SU-DHL-6 (cell line): ENCODE data around the gene MYO18A.

Experiments
- H2AFZ ChIP-seq: fragments of 200-600 bp; sonication (generic); 2 replicates; pipeline ENCODE4 v1.6.1; 2014; ENCODE audit warnings: low read depth, mild to moderate bottlenecking, moderate library complexity, mixed read lengths, antibody characterized with exemption, low read length; ENCODE audit not compliant: severe bottlenecking
- H3F3A ChIP-seq: fragments of 200-600 bp; shearing (Covaris generic); 2 replicates; pipeline ENCODE4 v1.6.0; 2016; ENCODE audit warnings: antibody characterized with exemption, mild to moderate bottlenecking; ENCODE audit not compliant: insufficient read depth
- H3K27ac ChIP-seq: fragments of 200-600 bp; sonication (generic); 2 replicates; pipeline ENCODE4 v1.5.1; 2016; ENCODE audit warnings: low read depth, mild to moderate bottlenecking, low read length, moderate library complexity, mixed read lengths
- H3K27me3 ChIP-seq: fragments of 200-600 bp; sonication (generic), shearing (Covaris generic); 2 replicates; pipeline ENCODE4 v1.6.0; 2014; ENCODE audit warnings: mild to moderate bottlenecking, low read length
- H3K36me3 ChIP-seq: fragments of 200-600 bp; sonication (generic); 2 replicates; pipeline ENCODE4 v1.6.1; 2014; ENCODE audit warnings: mild to moderate bottlenecking, low read length, mixed read lengths
- H3K4me2 ChIP-seq: fragments of 300-600, 200-600 bp; shearing (Covaris generic), sonication (generic); 2 replicates; pipeline ENCODE4 v1.6.0; 2014; ENCODE audit warnings: low read length, low read depth, mild to moderate bottlenecking; ENCODE audit not compliant: poor library complexity, severe bottlenecking
- H3K4me3 ChIP-seq: fragments of 200-600 bp; sonication (generic); 2 replicates; pipeline ENCODE4 v1.5.1; 2014; ENCODE audit warnings: antibody characterized with exemption, low read length, mild to moderate bottlenecking, mixed read lengths; ENCODE audit not compliant: insufficient read depth, poor library complexity, severe bottlenecking
- H3K79me2 ChIP-seq: fragments of 200-600 bp; sonication (generic); 2 replicates; pipeline ENCODE4 v1.6.1; 2014; ENCODE audit warnings: mild to moderate bottlenecking, low read length, moderate library complexity; ENCODE audit not compliant: insufficient read depth
- H3K9ac ChIP-seq: fragments of 200-600 bp; sonication (generic); 2 replicates; pipeline ENCODE4 v1.7.0; 2014; ENCODE audit warnings: mild to moderate bottlenecking, low read length
- H3K9me2 ChIP-seq: fragments of 200-600 bp; sonication (generic); replicated peaks from 2 replicates; pipeline ENCODE4 v1.6.1; 2014; ENCODE audit warnings: low read length; ENCODE audit not compliant: insufficient read depth
- H3K9me3 ChIP-seq: fragments of 200-600 bp; sonication (generic); 2 replicates; pipeline ENCODE4 v1.6.1; 2014; ENCODE audit warnings: low read length, mixed read lengths; ENCODE audit not compliant: insufficient read depth
- H4K20me1 ChIP-seq: fragments of 200-600 bp; sonication (generic); 2 replicates; pipeline ENCODE4 v1.6.1; 2014; ENCODE audit warnings: low read depth, mild to moderate bottlenecking, antibody characterized with exemption, low read length, moderate library complexity, mixed read lengths
- EZH2phosphoT487 ChIP-seq: fragments of 200-600 bp; sonication (generic), shearing (Covaris generic); conservative IDR thresholded peaks from 2 replicates; pipeline ENCODE4 v1.6.1; 2018; ENCODE audit warnings: mild to moderate bottlenecking, antibody characterized with exemption, low read length, moderate library complexity, mixed read lengths
- TF ChIP-seq, protein P1 (sequence below): fragments of 200-600 bp; sonication (generic); IDR thresholded peaks from one replicate; pipeline ENCODE4 v1.5.1; 2017; ENCODE audit warnings: antibody characterized with exemption, mild to moderate bottlenecking, low read length, moderate library complexity; ENCODE audit not compliant: insufficient read depth, poor library complexity, severe bottlenecking

MYO18A gene

DNA sequence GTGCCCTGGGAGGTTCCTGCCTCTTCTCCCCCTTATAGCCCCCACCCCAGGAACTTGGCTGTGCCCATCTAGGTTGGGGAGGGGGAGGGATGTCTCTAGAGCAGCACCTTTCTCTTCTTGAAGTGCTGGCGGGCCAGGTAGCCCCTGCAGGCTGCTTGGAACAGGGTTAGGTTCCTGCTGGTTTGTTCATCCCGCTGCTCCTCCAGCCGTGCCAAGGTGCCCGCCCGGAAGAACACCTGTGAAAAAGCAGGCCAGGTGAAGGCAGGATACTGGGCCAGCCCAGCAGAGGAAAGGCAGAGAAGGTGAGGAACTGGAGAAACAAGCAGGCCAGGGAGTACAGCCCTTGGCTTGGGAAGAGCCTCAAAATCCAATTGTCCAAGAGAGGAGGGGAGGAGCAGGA lies 80.7 kb downstream of the MYO18A start:
- Histone ChIP-seq H3K4me2 (no peak overlapping the region), H3K27me3 (no peaks in the 10 kb centered on the region), H3K4me3 (no peak overlapping the region), H3F3A (no peaks in the 10 kb centered on the region), H3K9me3 (no peaks in the 10 kb centered on the region), H2AFZ (no peak overlapping the region), H4K20me1 (no peaks in the 10 kb centered on the region), H3K27ac (no peak overlapping the region), H3K9ac (no peak overlapping the region), H3K36me3 (no peaks in the 10 kb centered on the region), H3K79me2 (no peaks in the 10 kb centered on the region), H3K9me2 (no peaks in the 10 kb centered on the region)
- TF ChIP-seq, protein P1, sequence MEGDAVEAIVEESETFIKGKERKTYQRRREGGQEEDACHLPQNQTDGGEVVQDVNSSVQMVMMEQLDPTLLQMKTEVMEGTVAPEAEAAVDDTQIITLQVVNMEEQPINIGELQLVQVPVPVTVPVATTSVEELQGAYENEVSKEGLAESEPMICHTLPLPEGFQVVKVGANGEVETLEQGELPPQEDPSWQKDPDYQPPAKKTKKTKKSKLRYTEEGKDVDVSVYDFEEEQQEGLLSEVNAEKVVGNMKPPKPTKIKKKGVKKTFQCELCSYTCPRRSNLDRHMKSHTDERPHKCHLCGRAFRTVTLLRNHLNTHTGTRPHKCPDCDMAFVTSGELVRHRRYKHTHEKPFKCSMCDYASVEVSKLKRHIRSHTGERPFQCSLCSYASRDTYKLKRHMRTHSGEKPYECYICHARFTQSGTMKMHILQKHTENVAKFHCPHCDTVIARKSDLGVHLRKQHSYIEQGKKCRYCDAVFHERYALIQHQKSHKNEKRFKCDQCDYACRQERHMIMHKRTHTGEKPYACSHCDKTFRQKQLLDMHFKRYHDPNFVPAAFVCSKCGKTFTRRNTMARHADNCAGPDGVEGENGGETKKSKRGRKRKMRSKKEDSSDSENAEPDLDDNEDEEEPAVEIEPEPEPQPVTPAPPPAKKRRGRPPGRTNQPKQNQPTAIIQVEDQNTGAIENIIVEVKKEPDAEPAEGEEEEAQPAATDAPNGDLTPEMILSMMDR, result no peak
- no peak for TF ChIP-seq EZH2phosphoT487

GRCh38 chr17:29096094-29096493 lies 84.1 kb downstream of the MYO18A start:
- no peak overlapping the region for H3K27ac ChIP-seq
- no peaks in the 10 kb centered on the region for H4K20me1 ChIP-seq
- no peak overlapping the region for H3K4me2 ChIP-seq
- no peaks in the 10 kb centered on the region for H3K9me2 ChIP-seq
- no peak overlapping the region for H2AFZ ChIP-seq
- no peak overlapping the region for H3K4me3 ChIP-seq
- no peaks in the 10 kb centered on the region for H3K79me2 ChIP-seq
- H3K9ac ChIP-seq, result no peak overlapping the region
- no peak for TF ChIP-seq EZH2phosphoT487
- no peaks in the 10 kb centered on the region for H3K36me3 ChIP-seq
- H3K27me3 ChIP-seq, result no peaks in the 10 kb centered on the region
- H3K9me3 ChIP-seq, result no peaks in the 10 kb centered on the region
- no peaks in the 10 kb centered on the region for H3F3A ChIP-seq

DNA sequence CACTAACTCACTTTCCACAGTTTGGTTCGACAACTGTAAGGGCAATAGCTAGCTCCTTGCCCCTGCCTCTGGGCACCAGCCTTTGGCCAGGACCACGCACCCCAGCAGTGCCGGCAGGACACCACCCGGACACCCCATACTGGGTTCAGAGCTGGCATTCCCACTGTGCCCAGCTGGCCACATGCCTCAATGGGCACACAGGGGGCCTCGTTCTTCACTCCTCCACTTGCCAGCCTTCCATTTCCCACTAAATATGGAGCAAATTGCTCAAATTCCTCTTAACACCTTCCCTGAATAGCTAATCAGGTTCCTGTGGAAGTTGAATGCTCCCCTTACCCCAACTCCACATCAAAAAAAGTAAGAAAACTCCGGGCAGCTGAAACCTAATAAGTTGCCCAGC lies 84.8 kb downstream of the MYO18A start:
- Histone ChIP-seq H3K9ac (no peak overlapping the region), H3K36me3 (no peaks in the 10 kb centered on the region), H3K4me2 (no peak overlapping the region), H3K27me3 (no peaks in the 10 kb centered on the region), H3K4me3 (no peak overlapping the region), H3K27ac (no peak overlapping the region), H3F3A (no peaks in the 10 kb centered on the region), H3K79me2 (no peaks in the 10 kb centered on the region), H4K20me1 (no peaks in the 10 kb centered on the region), H3K9me2 (no peaks in the 10 kb centered on the region), H2AFZ (no peak overlapping the region), H3K9me3 (no peaks in the 10 kb centered on the region)
- TF ChIP-seq, protein P1, result no peak
- TF ChIP-seq EZH2phosphoT487, result no peak

DNA sequence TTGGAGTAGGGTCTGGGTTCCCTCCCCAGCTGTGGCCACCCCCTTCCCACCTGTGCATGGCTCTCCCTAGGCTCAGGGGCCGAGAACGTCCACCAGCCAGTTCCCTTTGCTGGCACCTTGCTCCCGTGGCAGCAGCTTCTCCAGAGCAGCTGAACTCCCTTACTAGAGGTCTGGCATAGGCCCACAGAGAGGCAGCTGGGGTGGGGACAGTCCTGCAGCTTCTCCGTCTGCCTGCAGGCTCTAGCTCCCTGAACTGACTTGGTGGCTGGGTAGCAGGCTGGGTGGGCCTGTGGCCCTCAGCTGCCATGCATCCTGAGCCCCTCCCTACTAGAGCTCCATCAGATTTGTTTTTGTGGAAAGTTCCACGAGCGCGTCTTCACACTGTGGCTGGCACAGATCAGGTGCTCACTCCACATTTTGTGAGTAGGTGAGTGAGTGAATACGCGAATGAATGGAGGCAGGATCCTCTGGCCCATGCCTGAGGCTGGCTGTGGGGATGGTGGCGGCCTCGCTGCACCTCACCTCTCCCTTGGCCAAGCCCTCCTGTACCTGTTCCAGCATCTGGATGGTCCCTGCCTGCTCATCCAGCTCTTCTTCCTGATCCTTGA lies 86.0 kb downstream of the MYO18A start:
- no peak overlapping the region for H2AFZ ChIP-seq
- TF ChIP-seq, protein P1, result no peak
- no peak for TF ChIP-seq EZH2phosphoT487
- H3F3A ChIP-seq, result no peaks in the 10 kb centered on the region
- no peaks in the 10 kb centered on the region for H4K20me1 ChIP-seq
- no peaks in the 10 kb centered on the region for H3K9me2 ChIP-seq
- H3K9ac ChIP-seq, result no peak overlapping the region
- no peaks in the 10 kb centered on the region for H3K27me3 ChIP-seq
- H3K27ac ChIP-seq, result no peak overlapping the region
- H3K79me2 ChIP-seq, result no peaks in the 10 kb centered on the region
- H3K36me3 ChIP-seq, result no peaks in the 10 kb centered on the region
- no peak overlapping the region for H3K4me3 ChIP-seq
- no peak overlapping the region for H3K4me2 ChIP-seq
- H3K9me3 ChIP-seq, result no peaks in the 10 kb centered on the region
